GM21515 (cell line): ENCODE measurements around the gene SPECC1.
"Not testable (repeated sequence)": the region's sequence is repeated elsewhere in the genome, so short reads cannot be mapped to it uniquely, and the experiment has no call there.

Source experiments
- ATAC-seq: cut with Tn5 transposase; IDR thresholded peaks from one replicate; pipeline ENCODE4 v1.9.1; 2021; ENCODE audit not compliant: unreplicated experiment

The SPECC1 gene

GRCh38 chr17:20009302-20010098, at the start of gene SPECC1:
SPECC1 (plus strand) TSS chr17:20009359; CDS start chr17:20096652, 87,293 bp downstream.
- peak; percentile 92 for ATAC-seq

- not testable (repeated sequence) for ATAC-seq
Observed at GRCh38 chr17:19962954-19963353, 46.2 kb upstream of the SPECC1 start.

GRCh38 chr17:19973156-19973555, 36.0 kb upstream of the SPECC1 start:
- ATAC-seq: no peak

- no peak for ATAC-seq
Observed at GRCh38 chr17:19975601-19976000, 33.6 kb upstream of the SPECC1 start.

- peak; percentile 79 for ATAC-seq
Observed at GRCh38 chr17:19977293-19978208, 31.6 kb upstream of the SPECC1 start, which contains the start of gene AKAP10. AKAP10 (minus strand) TSS chr17:19977828; CDS start chr17:19977679, 149 bp downstream.

GRCh38 chr17:19978209-19978802, 30.9 kb upstream of the SPECC1 start:
- peak; percentile 36 for ATAC-seq

GRCh38 chr17:19978805-19979211, 30.4 kb upstream of the SPECC1 start:
- ATAC-seq: no peak

- no peak for ATAC-seq
Observed at GRCh38 chr17:19979917-19980770, 29.0 kb upstream of the SPECC1 start.

- no peak for ATAC-seq
Observed at GRCh38 chr17:19986941-19987861, 22.0 kb upstream of the SPECC1 start.

GRCh38 chr17:19987897-19988296, 21.3 kb upstream of the SPECC1 start:
- no peak for ATAC-seq

GRCh38 chr17:19991252-19991885, 17.8 kb upstream of the SPECC1 start:
- ATAC-seq: no peak

- peak; percentile 88 for ATAC-seq
Observed at GRCh38 chr17:19992803-19993713, 16.1 kb upstream of the SPECC1 start.

GRCh38 chr17:19996086-19996485, 13.1 kb upstream of the SPECC1 start:
- ATAC-seq: no peak

- ATAC-seq: no peak
Observed at GRCh38 chr17:19996502-19996901, 12.7 kb upstream of the SPECC1 start.

GRCh38 chr17:20008242-20009051, 712 bp upstream of the SPECC1 start:
- ATAC-seq: peak; percentile 3

- ATAC-seq: no peak
Observed at GRCh38 chr17:20009052-20009301, 182 bp upstream of the SPECC1 start.
